ENCODE measurements around the gene JAKMIP1.

DNA sequence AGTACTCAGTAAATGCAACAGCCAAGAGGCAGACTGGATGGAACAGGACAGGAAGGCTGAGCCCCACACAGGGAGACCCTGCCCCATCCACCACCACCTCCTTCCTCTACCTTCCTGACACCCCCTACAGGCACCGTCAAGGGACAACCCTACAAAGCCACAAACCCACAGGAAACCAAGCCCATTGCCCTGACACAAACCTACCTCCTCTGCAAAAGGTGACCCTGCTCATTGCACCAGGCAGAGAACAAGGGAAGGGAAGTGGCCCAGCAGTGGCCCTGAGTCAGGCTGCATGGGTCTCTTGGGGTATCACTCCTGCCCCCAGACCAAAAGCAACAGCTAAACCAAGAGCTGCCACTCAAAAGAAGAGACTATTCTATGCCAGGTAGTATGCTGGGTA lies 21.0 kb downstream of the JAKMIP1 start:
- TF ChIP-seq CTCF (IDR thresholded peaks at IDR 0.05) (no peak), EP300 (IDR thresholded peaks at IDR 0.05) (no peak)
